HepG2 (cell line): Measurements from ENCODE around the gene COBLL1. TPM values are rescaled to one million over a fixed set of nuclear protein-coding genes. Genes with fewer than 3 reads are reported as not detected.

Experiments used
- FOXK2 ChIP-seq: fragments of 450-650 bp; IDR thresholded peaks from 2 replicates; pipeline ENCODE4 v1.6.1; 2016
- GFI1 ChIP-seq: sonication (generic); formaldehyde crosslinking; IDR thresholded peaks from 2 replicates; pipeline ENCODE4 v1.5.0; 2020; ENCODE audit warnings: missing genetic modification reagents, mild to moderate bottlenecking, borderline replicate concordance
- HNF4A ChIP-seq: sonication (generic); formaldehyde crosslinking; IDR thresholded peaks from 2 replicates; pipeline ENCODE4 v1.4.0; 2020; ENCODE audit warnings: missing genetic modification reagents
- HNF4G ChIP-seq, 2 experiments: sonication (generic) in 1 of 2; formaldehyde crosslinking in 1 of 2; IDR thresholded peaks; 2 replicates each; pipeline versions ENCODE4 v1.4.0 to v1.6.1; 2011 to 2020; ENCODE audit warnings: borderline replicate concordance in 2 of 2, low read depth in 2 of 2, mild to moderate bottlenecking in 2 of 2, low read length in 1 of 2, missing genetic modification reagents in 1 of 2, moderate library complexity in 1 of 2
- MAFK ChIP-seq, 2 experiments: IDR thresholded peaks in 1 of 2; conservative IDR thresholded peaks in 1 of 2; 2 replicates each; pipeline ENCODE4 v1.6.1; 2011; ENCODE audit warnings: improper control_type of control experiment in 2 of 2, low read length in 2 of 2
- MIER2 ChIP-seq: IDR thresholded peaks from 2 replicates; pipeline ENCODE4 v1.6.1; 2016; ENCODE audit warnings: missing biosample characterization, missing genetic modification reagents
- MYPOP ChIP-seq: sonication (generic); formaldehyde crosslinking; IDR thresholded peaks from 2 replicates; pipeline ENCODE4 v1.8.1; 2023; ENCODE audit warnings: mild to moderate bottlenecking, moderate library complexity, missing genetic modification reagents
- ONECUT2 ChIP-seq: sonication (generic); formaldehyde crosslinking; IDR thresholded peaks from 2 replicates; pipeline ENCODE4 v1.4.0; 2020; ENCODE audit warnings: missing genetic modification reagents
- POLR2A ChIP-seq, 2 experiments: IDR thresholded peaks; 2 replicates each; pipeline ENCODE4 v1.6.1; 2011; ENCODE audit warnings: low read depth in 2 of 2, low read length in 2 of 2, mild to moderate bottlenecking in 1 of 2, moderate library complexity in 1 of 2; ENCODE audit not compliant: insufficient read depth in 1 of 2
- SCMH1 ChIP-seq: sonication (generic); formaldehyde crosslinking; IDR thresholded peaks from 2 replicates; pipeline ENCODE4 v1.9.0; 2021; ENCODE audit warnings: missing genetic modification reagents, mild to moderate bottlenecking, borderline replicate concordance
- TBX3 ChIP-seq: fragments of 450-650 bp; IDR thresholded peaks from 2 replicates; pipeline ENCODE4 v1.6.1; 2017; ENCODE audit warnings: antibody characterized with exemption, mild to moderate bottlenecking, inconsistent platforms, borderline replicate concordance
- TFE3 ChIP-seq: IDR thresholded peaks from 2 replicates; pipeline ENCODE4 v1.6.1; 2016
- ZBTB25 ChIP-seq: IDR thresholded peaks from 2 replicates; pipeline ENCODE4 v1.6.1; 2018; ENCODE audit warnings: missing genetic modification reagents
- ZNF124 ChIP-seq: sonication (generic); formaldehyde crosslinking; IDR thresholded peaks from 2 replicates; pipeline ENCODE4 v1.4.0; 2020; ENCODE audit warnings: missing genetic modification reagents
- ZNF280D ChIP-seq: sonication (generic); formaldehyde crosslinking; IDR thresholded peaks from 2 replicates; pipeline ENCODE4 v1.5.1; 2020; ENCODE audit warnings: mild to moderate bottlenecking, missing genetic modification reagents
- ZNF800 ChIP-seq: sonication (generic); formaldehyde crosslinking; IDR thresholded peaks from 2 replicates; pipeline ENCODE4 v1.4.0; 2020; ENCODE audit warnings: missing genetic modification reagents
- ZNF878 ChIP-seq: sonication (generic); formaldehyde crosslinking; IDR thresholded peaks from 2 replicates; pipeline ENCODE4 v1.8.1; 2023; ENCODE audit warnings: mild to moderate bottlenecking, missing genetic modification reagents, moderate library complexity
- ZXDC ChIP-seq: sonication (generic); formaldehyde crosslinking; IDR thresholded peaks from 2 replicates; pipeline ENCODE4 v1.5.0; 2020; ENCODE audit warnings: mild to moderate bottlenecking, missing genetic modification reagents
- polyA plus RNA-seq, 8 experiments: library from polyadenylated mRNA; depleted of rRNA in 3 of 8; stranded (reverse) in 7 of 8; unstranded in 1 of 8; fragments of >200 nt; fragmentation: Illumina TruSeq in 4 of 8; extraction: Trizol in 4 of 8; gene quantifications; 2 replicates each; pipeline versions ENCODE4 v1.2.1 to v1.2.3, GENCODE V29; 2011 to 2016; ENCODE audit warnings: low read depth in 4 of 8, missing spikeins in 1 of 8, mixed read lengths in 1 of 8; ENCODE audit not compliant: insufficient read depth in 1 of 8
- total RNA-seq, 5 experiments: library from RNA; depleted of rRNA; stranded (reverse); fragments of >200 nt; fragmentation: Illumina TruSeq; extraction: Trizol; gene quantifications; 2 replicates each; pipeline ENCODE4 v1.2.3, GENCODE V29; 2016; ENCODE audit warnings: low read depth in 1 of 5

Gene COBLL1
- total and polyA plus RNA-seq, 2 of the 13 experiments (the other 11 are each of a cell fraction or from before 2014, with no cell fraction given) = 32.6 to 86.8 TPM

- TF ChIP-seq ZXDC (CRISPR knock-in tag) = no peak
- peak; percentile 72; the same call in 1 of the 2 replicates for TF ChIP-seq HNF4G (IDR thresholded peaks at IDR 0.05; ENCODE audit: borderline replicate concordance, low read depth, low read length)
- no peak for TF ChIP-seq HNF4G (CRISPR knock-in tag; IDR thresholded peaks at IDR 0.05; ENCODE audit: borderline replicate concordance, low read depth)
- peak; percentile 89; the same call in 1 of the 2 replicates for TF ChIP-seq MYPOP
- TF ChIP-seq TFE3 (CRISPR knock-in tag) = peak; percentile 56; the same call in 1 of the 2 replicates
- TF ChIP-seq ZNF800 (CRISPR knock-in tag) = peak; percentile 61; the same call in 1 of the 2 replicates
- peak; percentile 56; the same call in 1 of the 2 replicates for TF ChIP-seq ZNF280D (CRISPR knock-in tag)
- TF ChIP-seq POLR2A (IDR thresholded peaks at IDR 0.05; ENCODE audit: insufficient read depth in 1 of 2, low read depth in 2 of 2, low read length in 2 of 2) = no peak
- peak; percentile 77; the same call in 1 of the 2 replicates for TF ChIP-seq MIER2 (CRISPR knock-in tag)
- TF ChIP-seq TBX3 = peak; percentile 87; the same call in 1 of the 2 replicates
- peak; percentile 83 for TF ChIP-seq HNF4A (CRISPR knock-in tag)
- peak; percentile 36; the same call in 1 of the 2 replicates for TF ChIP-seq FOXK2
- TF ChIP-seq MAFK (conservative IDR thresholded peaks at IDR 0.05 in 1 of 2, IDR thresholded peaks at IDR 0.05 in 1 of 2; ENCODE audit: low read length in 2 of 2) = peak in 1 of 2 experiments; percentile 10; a peak in 2 of 4 replicates
- peak; percentile 95 for TF ChIP-seq ZBTB25 (CRISPR knock-in tag)
- TF ChIP-seq ONECUT2 (CRISPR knock-in tag) = peak; percentile 81
- TF ChIP-seq ZNF878 (CRISPR knock-in tag) = peak; percentile 78; the same call in 1 of the 2 replicates
- TF ChIP-seq ZNF124 = peak; percentile 91; the same call in 1 of the 2 replicates
- peak; percentile 82; the same call in 1 of the 2 replicates for TF ChIP-seq GFI1 (CRISPR knock-in tag)
- no peak for TF ChIP-seq SCMH1 (CRISPR knock-in tag)
Measured at GRCh38 chr2:164810843-164811242, 30.8 kb downstream of the COBLL1 start (continued).
